SK-N-SH (cell line): ENCODE data around the gene FAM234A. TPM values are rescaled to one million over a fixed set of nuclear protein-coding genes. Genes with fewer than 3 reads are reported as not detected.

Experiments
- CTCF ChIA-PET: fragments of 300-600, 350-600 bp; formaldehyde crosslinking; extraction: SDS; loops from one replicate; lab custom pipeline; 2021; lab: Yijun Ruan, JAX
- POLR2A ChIA-PET: fragments of 350-600 bp; sonication (Branson Sonifier 250); formaldehyde crosslinking; extraction: SDS; loops from one replicate; lab custom pipeline; 2020; ENCODE audit warnings: antibody characterized with exemption, inconsistent platforms; lab: Yijun Ruan, JAX
- DNase-seq: peaks from one replicate; pipeline ENCODE4 v3.0.0; 2012
- H2AFZ ChIP-seq: fragments of 200-600 bp; sonication (generic); 2 replicates; pipeline ENCODE4 v1.8.1; 2016; ENCODE audit warnings: antibody characterized with exemption, mild to moderate bottlenecking, low read depth
- H3F3A ChIP-seq: fragments of 200-600 bp; sonication (generic); replicated peaks from 2 replicates; pipeline ENCODE3; 2016; ENCODE audit warnings: antibody characterized with exemption, mild to moderate bottlenecking; ENCODE audit not compliant: insufficient read depth
- H3K27ac ChIP-seq, 2 experiments: fragments of 200-500 bp in 1 of 2; fragments of 200-600 bp in 1 of 2; sonication (Bioruptor generic) in 1 of 2; sonication (generic), shearing (Covaris generic) in 1 of 2; 2 replicates each; pipeline versions ENCODE4 v1.5.1 to v1.6.1; 2014 to 2016; ENCODE audit warnings: low read depth in 2 of 2, inconsistent platforms in 1 of 2, low read length in 1 of 2, mild to moderate bottlenecking in 1 of 2, mixed read lengths in 1 of 2
- H3K27me3 ChIP-seq: fragments of 200-600 bp; sonication (generic), shearing (Covaris generic); 2 replicates; pipeline ENCODE4 v1.6.1; 2016; ENCODE audit warnings: mixed run types; ENCODE audit not compliant: insufficient read depth
- H3K36me3 ChIP-seq, 2 experiments: fragments of 200-500 bp in 1 of 2; fragments of 200-600 bp in 1 of 2; sonication (Bioruptor generic) in 1 of 2; sonication (generic) in 1 of 2; replicated peaks in 1 of 2; 2 replicates each; pipeline versions ENCODE3 to v1.5.1; 2014 to 2016; ENCODE audit warnings: low read length in 1 of 2, mild to moderate bottlenecking in 1 of 2; ENCODE audit not compliant: insufficient read depth in 2 of 2, control insufficient read depth in 1 of 2
- H3K4me1 ChIP-seq, 2 experiments: fragments of 200-500 bp in 1 of 2; fragments of 200-600 bp in 1 of 2; sonication (Bioruptor generic) in 1 of 2; sonication (generic), shearing (Covaris generic) in 1 of 2; 2 replicates each; pipeline versions ENCODE4 v1.5.1 to v1.6.1; 2014 to 2016; ENCODE audit warnings: low read depth in 1 of 2, low read length in 1 of 2, mixed run types in 1 of 2; ENCODE audit not compliant: insufficient read depth in 2 of 2, control insufficient read depth in 1 of 2
- H3K4me2 ChIP-seq: fragments of 200-600 bp; sonication (generic), shearing (Covaris generic); 2 replicates; pipeline ENCODE4 v1.6.1; 2017; ENCODE audit warnings: mixed run types
- H3K4me3 ChIP-seq, 2 experiments: fragments of 200-500 bp in 1 of 2; fragments of 200-600 bp in 1 of 2; sonication (Bioruptor generic) in 1 of 2; sonication (generic), shearing (Covaris generic) in 1 of 2; 2 replicates each; pipeline versions ENCODE4 v1.5.1 to v1.8.1; 2014 to 2016; ENCODE audit warnings: low read depth in 2 of 2, inconsistent platforms in 1 of 2, low read length in 1 of 2, mild to moderate bottlenecking in 1 of 2, mixed read lengths in 1 of 2, moderate library complexity in 1 of 2
- H3K79me2 ChIP-seq: fragments of 200-600 bp; sonication (generic); 2 replicates; pipeline ENCODE4 v1.8.1; 2017; ENCODE audit warnings: mild to moderate bottlenecking; ENCODE audit not compliant: insufficient read depth
- H3K9ac ChIP-seq: fragments of 200-600 bp; sonication (generic); 2 replicates; pipeline ENCODE4 v1.6.1; 2017; ENCODE audit warnings: mixed run types
- H3K9me2 ChIP-seq: fragments of 200-600 bp; sonication (generic); 2 replicates; pipeline ENCODE4 v1.6.1; 2017; ENCODE audit warnings: mixed run types
- H3K9me3 ChIP-seq: fragments of 200-600 bp; sonication (generic); 2 replicates; pipeline ENCODE4 v1.6.1; 2017; ENCODE audit warnings: mixed run types, mild to moderate bottlenecking, moderate library complexity
- H4K20me1 ChIP-seq: fragments of 200-600 bp; sonication (generic); 2 replicates; pipeline ENCODE4 v1.6.1; 2017; ENCODE audit warnings: mild to moderate bottlenecking, mixed run types; ENCODE audit not compliant: insufficient read depth
- CTCF ChIP-seq: fragments of 200-600 bp; sonication (generic); IDR thresholded peaks from 2 replicates; pipeline ENCODE4 v1.6.1; 2017; ENCODE audit warnings: antibody characterized with exemption, mild to moderate bottlenecking, moderate library complexity
- FOXJ3 ChIP-seq: sonication (generic); formaldehyde crosslinking; IDR thresholded peaks from 2 replicates; pipeline ENCODE4 v1.5.1; 2020; ENCODE audit warnings: mild to moderate bottlenecking, missing genetic modification reagents
- FOXM1 ChIP-seq: IDR thresholded peaks from 2 replicates; pipeline ENCODE4 v1.4.0; 2012; ENCODE audit warnings: low read depth, mild to moderate bottlenecking
- IRF3 ChIP-seq: fragments of 150-350 bp; IDR thresholded peaks from 2 replicates; pipeline ENCODE4 v1.6.1; 2016; ENCODE audit warnings: mild to moderate bottlenecking, low read depth, low read length
- PBX3 ChIP-seq: IDR thresholded peaks from 2 replicates; pipeline ENCODE4; 2012
- REST ChIP-seq: IDR thresholded peaks from 2 replicates; pipeline ENCODE4 v1.6.1; 2012; ENCODE audit warnings: mild to moderate bottlenecking, low read depth, low read length, moderate library complexity
- SIN3A ChIP-seq: IDR thresholded peaks from 2 replicates; pipeline ENCODE4 v1.6.1; 2012; ENCODE audit warnings: low read depth, mild to moderate bottlenecking, low read length, moderate library complexity, borderline replicate concordance
- TEAD4 ChIP-seq: IDR thresholded peaks from 2 replicates; pipeline ENCODE4 v1.4.0; 2012; ENCODE audit warnings: mild to moderate bottlenecking, borderline replicate concordance; ENCODE audit not compliant: insufficient read depth
- YY1 ChIP-seq: IDR thresholded peaks from 2 replicates; pipeline ENCODE4 v1.4.0; 2012; ENCODE audit warnings: low read depth, mild to moderate bottlenecking
- WGBS: methylation state at CpG from one replicate; pipeline ENCODE4 v1.1.6; 2017; ENCODE audit warnings: low lambda C conversion rate; 5-methylcytosine and 5-hydroxymethylcytosine counted together
- polyA plus RNA-seq, 3 experiments: library from polyadenylated mRNA; depleted of rRNA; stranded (reverse); fragments of >200 nt; gene quantifications; 2 replicates each; pipeline ENCODE4 v1.2.3, GENCODE V29; 2012

The FAM234A gene
- polyA plus RNA-seq, 1 of the 3 experiments (the other 2 are of a cell fraction): 126 TPM

- Histone ChIP-seq H3K9ac (no peak overlapping the region), H3K4me3 (no peak overlapping the region), H3K27me3 (no peaks in the 10 kb centered on the region), H3K9me3 (no peaks in the 10 kb centered on the region), H3K27ac (no peak overlapping the region), H3K79me2 (no peaks in the 10 kb centered on the region), H3K36me3 (no peaks in the 10 kb centered on the region), H4K20me1 (no peaks in the 10 kb centered on the region), H3K4me2 (no peak overlapping the region), H2AFZ (no peak overlapping the region), H3K9me2 (no peaks in the 10 kb centered on the region), H3K4me1 (peaks cover 0 to 17% of the 10 kb centered on the region in 2 experiments; a peak in 1 of 4 replicates), H3F3A (no peaks in the 10 kb centered on the region)
- POLR2A ChIA-PET: no interaction called here
- WGBS: 90% methylated on average over 14 of the region's 36 CpGs
- CTCF ChIA-PET: interaction anchor here (0.7 to 1.4 kb wide), 3 partner anchors 23 to 92 kb away, joined by 3 to 4 read pairs (median 3); partner anchors contain the start of gene HBQ1
- DNase-seq: no peak
- TF ChIP-seq IRF3 (no peak), REST (no peak), CTCF (no peak), TEAD4 (no peak), PBX3 (no peak), SIN3A (no peak), FOXJ3 (no peak), YY1 (no peak), FOXM1 (no peak)
These were observed 38.3 kb downstream of the FAM234A start for GRCh38 chr16:272633-273546.
